ENCODE results near the gene GOLIM4.

Gene GOLIM4

DNA sequence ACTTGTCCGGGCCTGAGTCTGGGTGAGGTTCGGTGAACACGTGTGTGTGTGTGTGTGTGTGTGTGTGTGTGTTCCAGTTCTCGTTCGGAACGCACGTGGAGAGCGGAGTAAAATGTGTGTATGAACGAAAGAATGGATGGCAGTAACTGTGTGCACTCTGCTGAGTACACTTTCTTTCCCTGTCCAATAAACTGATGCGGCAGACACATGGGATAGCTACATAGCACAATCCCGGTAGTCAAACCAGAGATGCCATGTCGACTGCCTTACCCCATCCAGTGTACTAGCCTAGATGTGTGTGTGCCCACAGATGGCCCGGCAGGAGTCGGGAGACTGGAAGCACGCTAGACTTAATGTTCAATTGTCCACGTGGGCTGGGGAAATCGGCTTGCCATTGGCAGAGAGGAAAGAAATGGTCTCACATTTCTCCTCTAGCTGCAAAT lies 507 bp upstream of the GOLIM4 start:
- DNase-seq (ENCODE audit: low spot score) = peak; percentile 79

- DNase-seq (ENCODE audit: low spot score) = peak; percentile 79
These were observed 680 bp downstream of the GOLIM4 start for GRCh38 chr3:168094877-168095610.

DNA sequence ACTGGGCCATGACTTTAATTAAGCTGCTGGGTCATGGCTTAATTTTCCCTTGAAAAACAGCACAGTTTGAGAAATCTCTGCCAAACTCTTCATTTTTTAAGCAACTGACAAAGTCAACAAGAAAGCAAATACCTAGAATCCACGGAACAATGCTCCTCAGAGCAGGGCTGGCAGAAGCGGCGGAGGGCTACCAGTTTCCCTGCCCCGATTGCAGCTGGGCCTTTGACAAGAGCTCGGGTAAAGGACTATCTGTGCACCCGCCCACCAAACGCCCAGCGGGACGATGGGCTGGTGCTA lies 1.2 kb downstream of the GOLIM4 start:
- DNase-seq (ENCODE audit: low spot score) = no peak

GRCh38 chr3:168093790-168094189 lies 1.9 kb downstream of the GOLIM4 start:
- DNase-seq (ENCODE audit: low spot score) = no peak

DNA sequence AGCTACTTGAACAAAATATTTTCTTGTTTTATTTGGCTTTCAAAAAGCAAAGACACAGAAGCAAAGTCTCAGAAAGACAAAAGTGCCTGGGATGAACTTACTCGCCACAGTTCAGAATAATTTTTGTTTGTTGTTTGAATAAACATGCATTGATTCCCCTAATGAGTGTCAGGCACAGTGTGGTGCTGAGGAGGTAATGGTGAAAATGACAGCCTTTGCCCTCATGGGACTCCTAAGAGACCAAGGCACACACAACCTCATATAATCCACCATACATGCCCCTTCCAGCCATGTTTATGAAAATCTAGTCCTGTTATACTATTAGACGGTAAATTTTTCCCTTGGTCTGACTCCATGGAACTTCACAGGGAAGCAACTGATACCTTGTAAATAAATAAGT lies 2.5 kb downstream of the GOLIM4 start:
- no peak for DNase-seq (ENCODE audit: low spot score)

- DNase-seq (ENCODE audit: low spot score) = no peak
These were observed 3.8 kb downstream of the GOLIM4 start for GRCh38 chr3:168091941-168092340.

DNA sequence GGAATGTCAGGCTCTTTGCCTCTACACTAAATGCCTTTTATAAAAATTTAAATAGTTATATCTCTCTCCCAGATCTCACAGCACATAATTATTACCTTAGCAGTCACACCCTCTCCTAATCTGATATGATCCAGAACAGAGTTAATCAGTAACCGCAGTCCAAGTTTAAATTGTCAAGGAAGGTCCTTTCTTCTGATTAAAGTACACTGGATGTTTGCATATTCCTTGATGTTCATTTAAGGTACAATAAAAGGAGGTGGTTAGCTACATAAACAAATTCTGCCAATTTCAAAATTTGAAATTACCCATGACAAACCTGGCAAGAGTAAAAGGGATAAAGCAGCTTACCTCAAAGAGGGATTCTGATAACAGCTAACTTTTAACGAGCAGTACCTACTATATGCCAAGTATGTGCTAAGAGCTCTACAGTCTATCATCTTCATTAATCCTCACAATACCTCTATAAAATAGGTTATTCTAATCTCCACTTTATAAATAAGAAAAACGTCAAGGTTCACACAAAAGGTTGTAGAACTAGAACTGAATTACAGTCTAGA lies 4.3 kb downstream of the GOLIM4 start:
- DNase-seq (ENCODE audit: low spot score) = no peak

GRCh38 chr3:168090306-168091085 lies 5.2 kb downstream of the GOLIM4 start:
- DNase-seq (ENCODE audit: low spot score) = no peak

GRCh38 chr3:168089179-168089771 lies 6.4 kb downstream of the GOLIM4 start:
- no peak for DNase-seq (ENCODE audit: low spot score)

DNA sequence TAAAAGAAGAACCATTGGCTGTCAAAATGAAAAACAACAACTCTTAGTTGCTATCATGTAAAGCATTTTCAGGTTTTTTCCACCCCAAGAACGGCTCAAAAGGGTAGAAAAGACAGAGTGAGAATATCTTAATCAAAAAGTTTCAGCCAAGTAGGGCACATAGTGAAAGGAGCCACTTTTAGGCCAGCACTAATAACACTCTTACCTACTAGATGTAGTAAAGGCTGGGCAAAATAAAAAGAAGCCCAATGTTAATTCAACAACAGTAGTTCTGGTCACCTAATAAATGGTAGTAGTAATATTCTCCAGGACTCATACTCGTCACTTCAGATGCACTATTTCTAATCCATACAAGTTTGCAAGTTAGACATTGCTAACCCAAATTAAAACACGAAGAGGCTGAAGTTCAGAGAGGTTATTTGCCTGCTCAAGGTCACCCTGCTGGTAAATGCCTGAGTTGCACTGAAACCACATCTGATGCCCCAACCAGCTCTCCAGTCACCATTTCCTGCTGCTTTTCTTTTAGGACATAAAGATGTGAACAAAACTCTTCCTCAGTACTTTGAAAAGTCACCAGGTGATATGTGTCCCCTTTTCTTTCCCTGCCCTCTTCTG lies 7.5 kb downstream of the GOLIM4 start:
- no peak for DNase-seq (ENCODE audit: low spot score)

GRCh38 chr3:168087539-168087938 lies 8.2 kb downstream of the GOLIM4 start:
- DNase-seq (ENCODE audit: low spot score) = no peak

DNA sequence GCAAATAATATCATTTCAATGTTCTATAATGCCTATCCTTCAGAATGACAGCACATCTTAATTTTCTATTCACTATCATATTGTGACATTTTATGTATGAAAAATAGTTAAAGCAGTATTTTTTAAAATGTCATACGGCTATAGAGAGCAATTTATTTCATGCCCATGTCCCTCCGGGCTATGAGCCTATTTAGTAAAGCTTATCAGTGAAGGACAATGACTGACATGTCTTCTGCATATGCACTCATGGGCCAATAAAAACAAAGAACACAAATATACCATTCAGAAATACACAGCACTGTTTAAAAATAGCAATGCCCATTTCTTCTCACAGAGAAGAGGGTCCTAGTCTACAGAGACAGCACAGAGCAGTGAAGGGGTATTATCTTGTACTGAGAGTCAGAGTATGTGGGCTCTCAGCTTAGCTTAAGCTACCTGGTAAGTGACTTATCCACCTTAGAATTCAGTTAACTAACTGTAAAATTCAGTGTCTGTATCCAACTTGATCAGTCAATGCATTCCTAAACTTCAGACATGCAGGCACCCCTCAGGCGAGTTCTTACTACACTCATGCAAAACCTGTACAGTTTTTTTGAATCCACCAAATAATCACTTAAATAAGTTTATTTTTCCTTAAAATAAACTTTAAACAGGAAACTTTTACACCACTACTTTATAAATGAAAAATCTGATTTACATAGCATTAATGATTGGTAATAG lies 9.0 kb downstream of the GOLIM4 start:
- no peak for DNase-seq (ENCODE audit: low spot score)

GRCh38 chr3:168085491-168086119 lies 10.1 kb downstream of the GOLIM4 start:
- no peak for DNase-seq (ENCODE audit: low spot score)

- no peak for DNase-seq (ENCODE audit: low spot score)
These were observed 11.8 kb downstream of the GOLIM4 start for GRCh38 chr3:168083906-168084305.

GRCh38 chr3:168081856-168082255 lies 13.9 kb downstream of the GOLIM4 start:
- DNase-seq (ENCODE audit: low spot score) = no peak

- no peak for DNase-seq (ENCODE audit: low spot score)
These were observed 14.5 kb downstream of the GOLIM4 start for GRCh38 chr3:168081171-168081771.

DNA sequence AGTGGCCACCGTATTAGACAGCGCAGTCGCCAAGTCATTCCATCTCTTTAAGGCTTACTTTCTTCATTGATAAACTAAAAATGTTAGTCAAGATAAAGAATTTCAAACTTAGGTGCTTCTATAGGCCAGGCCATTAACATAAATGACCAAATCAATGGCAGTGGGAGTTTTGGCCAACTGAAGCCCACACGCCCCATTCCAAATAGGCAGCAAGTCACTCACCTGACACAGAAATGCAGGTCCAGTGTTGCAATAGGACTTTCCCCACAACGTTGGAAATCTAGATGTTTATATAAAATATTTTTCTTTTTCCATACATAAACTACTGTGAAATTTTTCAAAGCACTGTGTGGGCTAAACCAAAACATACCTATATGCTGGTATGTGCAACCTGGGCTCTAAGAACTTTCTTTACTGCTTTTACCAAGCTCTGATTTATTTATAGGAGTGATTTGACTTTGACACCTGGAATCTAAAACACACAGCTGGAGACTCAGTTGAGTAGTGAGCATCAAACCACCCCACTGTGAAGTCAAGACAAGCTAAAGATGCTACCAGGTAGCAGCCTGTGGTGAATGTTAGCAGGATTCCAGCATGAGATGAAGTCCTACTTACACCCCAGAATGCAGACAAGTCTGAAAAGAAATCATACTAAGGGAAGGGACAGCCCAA lies 15.1 kb downstream of the GOLIM4 start:
- no peak for DNase-seq (ENCODE audit: low spot score)

GRCh38 chr3:168080022-168080421 lies 15.7 kb downstream of the GOLIM4 start:
- DNase-seq (ENCODE audit: low spot score) = no peak

DNA sequence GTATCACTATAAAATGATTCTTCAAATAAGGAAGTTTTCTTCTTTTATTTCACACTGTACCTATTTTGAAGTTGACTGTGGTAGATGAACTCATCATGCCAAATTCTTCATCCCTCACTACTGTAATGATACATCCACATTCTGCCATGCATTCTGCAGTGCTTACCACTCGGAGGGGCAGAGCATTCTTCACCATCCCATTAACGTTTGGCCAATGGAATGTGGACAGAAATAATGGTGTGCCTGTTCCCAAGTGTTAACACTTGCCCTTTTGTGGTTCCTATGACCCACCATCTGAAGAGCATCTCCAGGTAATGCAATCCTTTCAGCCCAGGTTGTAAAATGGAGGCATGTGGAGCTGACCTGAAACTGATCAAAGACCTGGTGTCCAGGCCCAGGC lies 18.6 kb downstream of the GOLIM4 start:
- no peak for DNase-seq (ENCODE audit: low spot score)

GRCh38 chr3:168073842-168074605 lies 21.7 kb downstream of the GOLIM4 start:
- DNase-seq (ENCODE audit: low spot score) = no peak

Measured in Ammon's horn (tissue), 1 donor.